Ishikawa (cell line): ENCODE measurements around the gene P3H4.

Source experiments
- NFIC ChIP-seq: IDR thresholded peaks from 2 replicates; pipeline ENCODE4 v1.6.1; 2012
- RAD21 ChIP-seq: IDR thresholded peaks from 2 replicates; pipeline ENCODE4 v1.6.1; 2012; ENCODE audit warnings: low read depth
- REST ChIP-seq: IDR thresholded peaks from 2 replicates; pipeline ENCODE4 v1.6.1; 2012; ENCODE audit warnings: low read depth, mild to moderate bottlenecking

DNA sequence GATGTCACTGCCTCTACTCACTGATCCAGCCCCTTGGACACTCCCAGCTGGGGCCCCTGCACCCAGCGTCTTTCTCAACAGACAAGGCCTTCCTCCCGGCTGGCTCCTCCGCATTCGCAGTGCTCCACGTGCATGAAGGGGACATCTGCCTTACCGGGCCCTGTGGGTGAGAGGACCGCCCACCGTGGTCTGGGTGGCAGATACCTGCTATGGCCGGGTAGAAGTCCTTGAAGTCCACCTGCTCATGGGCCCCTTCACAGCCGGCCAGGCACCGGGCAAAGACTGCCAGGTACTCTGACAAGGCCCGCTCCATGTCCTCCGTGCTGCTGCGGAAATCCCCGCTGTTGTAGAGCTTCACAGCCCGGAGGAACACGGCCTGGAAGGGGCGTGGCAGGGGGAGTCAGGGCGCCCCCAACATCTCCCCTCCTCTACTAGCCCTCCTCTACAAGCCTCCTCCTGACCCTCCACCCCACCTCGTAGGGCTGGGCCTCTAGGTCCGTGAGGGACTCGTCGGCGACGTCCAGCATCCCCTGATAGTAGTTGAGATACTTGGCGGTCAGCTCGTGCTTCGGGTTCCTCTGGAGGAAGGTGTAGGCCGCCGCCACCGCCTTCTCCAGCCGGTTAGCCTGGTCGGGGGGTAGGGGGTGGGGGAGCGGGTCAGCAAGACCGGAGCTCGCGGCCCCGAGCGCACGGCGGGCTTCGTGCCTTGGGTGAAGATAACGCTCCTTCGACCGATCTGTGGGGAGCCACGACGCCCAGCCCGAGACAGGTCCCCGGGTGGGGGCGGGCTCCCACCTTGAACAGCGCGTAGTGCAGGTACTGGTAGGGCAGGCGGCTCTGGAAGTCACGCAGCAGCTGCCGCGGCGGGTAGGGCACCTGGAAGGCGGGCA is 845 bp downstream of the P3H4 start:
- TF ChIP-seq REST (no peak), NFIC (no peak), RAD21 (no peak)
